ENCODE measurements around the gene RELT.

The RELT gene

GRCh38 chr11:73376803-73377629 lies 817 bp downstream of the RELT start:
- peak; percentile 87 for DNase-seq (ENCODE audit: low spot score)

- DNase-seq (ENCODE audit: low spot score) = no peak
These were observed 3.1 kb downstream of the RELT start for GRCh38 chr11:73379189-73379880.

- no peak for DNase-seq (ENCODE audit: low spot score)
These were observed 4.1 kb downstream of the RELT start for GRCh38 chr11:73380331-73380730.

DNA sequence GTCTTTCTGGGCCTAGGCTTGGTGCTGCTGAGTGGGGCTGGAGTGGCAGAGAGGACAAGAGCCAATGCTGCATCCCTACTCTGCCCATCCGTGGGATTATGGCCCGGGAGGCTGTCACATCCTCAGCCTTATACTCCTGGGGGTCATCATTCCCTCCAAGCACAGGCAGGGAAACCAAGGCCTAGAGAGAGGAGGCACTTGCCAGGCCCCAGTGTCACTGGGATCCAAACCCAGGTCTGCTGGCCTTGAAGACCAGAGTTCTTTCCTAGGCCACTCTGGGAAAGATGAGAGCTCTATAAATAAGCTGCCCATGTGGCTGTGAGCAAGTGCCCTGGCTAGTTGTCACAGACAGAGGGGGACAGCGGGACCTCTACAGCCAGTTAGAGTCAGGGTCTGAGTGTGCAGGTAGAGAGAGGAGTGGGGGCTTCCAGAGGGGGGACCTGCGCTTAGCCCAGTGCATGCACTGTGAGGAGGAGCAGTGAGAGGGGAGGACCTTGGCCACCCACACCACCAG lies 4.8 kb downstream of the RELT start:
- DNase-seq (ENCODE audit: low spot score) = no peak

GRCh38 chr11:73381589-73381988 lies 5.4 kb downstream of the RELT start:
- DNase-seq (ENCODE audit: low spot score) = no peak

DNA sequence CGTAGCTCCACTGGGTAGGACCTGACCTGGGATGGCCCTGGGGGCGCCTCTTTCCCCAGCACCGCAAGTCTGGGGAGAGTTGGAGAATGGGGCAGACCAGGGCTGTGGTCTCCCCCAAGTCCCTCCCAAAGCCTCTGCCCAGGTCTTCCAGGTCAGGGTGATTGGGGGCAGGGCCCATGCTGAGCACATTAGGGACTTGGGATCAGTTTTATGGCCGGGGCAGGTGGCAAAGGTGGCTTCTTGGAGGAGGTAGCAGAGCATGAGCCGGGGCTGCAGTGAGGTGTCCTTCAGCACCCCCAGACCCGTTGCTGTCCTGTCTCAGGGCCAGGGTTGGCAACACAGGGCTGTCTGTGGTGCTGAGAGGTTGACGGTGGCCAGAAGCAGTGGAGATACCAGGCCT lies 6.0 kb downstream of the RELT start:
- DNase-seq (ENCODE audit: low spot score) = no peak

GRCh38 chr11:73382747-73383146 lies 6.5 kb downstream of the RELT start:
- no peak for DNase-seq (ENCODE audit: low spot score)

DNA sequence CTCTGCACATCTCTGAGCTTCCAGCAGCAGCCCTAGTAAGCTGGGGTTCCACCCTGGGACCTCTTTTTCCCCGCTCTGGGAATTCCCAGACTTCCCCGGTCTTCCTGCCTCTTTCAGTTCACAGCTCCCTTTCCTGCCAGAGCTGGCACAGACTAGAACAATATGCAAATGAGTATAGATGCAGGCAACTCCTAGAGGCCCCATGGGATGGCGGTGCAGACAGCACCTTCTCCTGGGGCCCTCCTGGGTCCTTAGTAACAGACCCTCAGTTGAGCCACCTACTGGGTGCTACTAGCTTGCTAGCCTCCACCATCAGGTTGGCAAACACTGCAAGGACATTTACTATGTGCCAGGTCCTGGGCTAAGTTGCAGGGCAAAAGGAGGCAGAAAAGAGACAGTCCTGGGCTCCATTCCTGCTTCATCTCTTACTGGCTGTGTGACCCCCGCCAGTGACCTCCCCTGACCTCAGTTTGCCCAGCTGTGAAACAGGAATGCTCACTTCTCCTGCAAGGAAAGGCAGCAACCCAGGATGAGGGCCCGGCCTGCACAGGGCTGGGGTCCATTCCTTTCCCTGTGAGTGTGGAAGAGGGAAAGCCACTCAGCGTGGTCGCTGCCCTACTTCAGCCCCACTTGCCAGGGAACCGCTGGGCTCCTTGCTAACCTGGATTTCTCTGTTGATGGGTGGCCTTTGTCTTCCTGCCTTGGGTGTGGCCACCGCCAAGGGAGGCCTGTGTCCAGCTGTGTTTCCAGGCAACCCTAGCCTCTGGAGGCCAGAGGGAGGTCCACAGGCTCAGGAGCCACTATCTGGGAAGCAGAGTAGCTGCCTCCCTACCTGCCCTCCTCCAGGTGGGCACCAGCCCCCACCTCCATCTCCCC lies 7.3 kb downstream of the RELT start:
- peak; percentile 44 for DNase-seq (ENCODE audit: low spot score)

DNA sequence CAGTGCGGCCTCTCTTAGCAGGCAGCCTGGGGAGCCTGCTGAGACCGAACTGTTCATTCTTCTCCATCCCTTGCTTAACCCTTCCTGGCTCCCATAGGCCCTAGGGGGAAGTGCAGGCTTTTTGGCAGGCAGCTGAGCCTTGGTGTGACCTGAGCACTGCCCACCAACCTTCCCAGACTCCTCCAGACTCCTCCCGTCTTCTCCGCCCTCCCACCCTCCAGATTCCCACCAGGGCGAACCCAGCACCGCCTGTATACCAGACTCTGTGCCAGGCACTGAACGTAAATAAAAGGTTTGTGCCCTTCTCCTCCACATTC lies 7.9 kb downstream of the RELT start:
- no peak for DNase-seq (ENCODE audit: low spot score)

GRCh38 chr11:73384531-73384871 lies 8.3 kb downstream of the RELT start:
- no peak for DNase-seq (ENCODE audit: low spot score)

DNA sequence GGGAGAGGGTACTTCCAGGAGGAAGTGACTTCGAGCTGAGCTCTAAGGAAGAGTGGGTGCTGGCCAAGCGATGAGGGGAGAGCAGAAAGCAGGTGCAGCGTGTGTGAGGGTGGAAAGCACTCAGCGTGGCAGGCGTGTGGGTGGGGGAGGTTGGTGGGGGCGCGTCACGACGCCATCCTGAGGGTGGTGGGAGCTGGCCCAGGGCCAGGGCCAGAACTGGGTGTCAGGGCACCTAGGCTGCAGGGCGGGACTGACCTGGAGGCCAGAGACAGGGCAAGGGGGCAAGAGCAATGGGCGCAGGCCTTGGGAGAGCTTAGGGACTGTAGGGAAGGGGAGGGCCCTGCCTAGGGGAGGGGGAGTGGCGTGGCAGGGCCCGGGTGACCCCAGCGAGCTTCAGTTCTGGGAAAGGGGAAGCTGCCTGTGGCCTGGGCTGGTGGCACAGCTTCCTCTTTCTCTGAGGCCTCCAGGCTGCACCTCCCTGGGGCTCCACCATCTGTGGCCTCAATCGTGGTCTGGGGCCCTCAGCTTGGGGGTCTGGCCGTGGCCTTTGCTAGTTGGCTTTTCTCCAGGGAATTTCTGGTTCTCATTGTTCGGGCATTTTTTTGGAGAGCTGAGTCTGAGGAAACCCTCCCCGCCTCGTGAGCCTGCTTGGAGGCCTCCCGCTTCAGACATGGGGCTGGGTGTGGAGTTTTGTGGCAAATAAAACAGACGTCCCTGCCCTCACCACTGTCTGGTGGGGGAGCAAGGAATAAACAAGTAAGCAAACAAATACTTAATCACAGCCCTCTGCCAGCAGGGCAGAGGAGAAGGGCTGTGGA lies 8.9 kb downstream of the RELT start:
- DNase-seq (ENCODE audit: low spot score) = no peak

GRCh38 chr11:73386016-73386415 lies 9.8 kb downstream of the RELT start:
- no peak for DNase-seq (ENCODE audit: low spot score)

- no peak for DNase-seq (ENCODE audit: low spot score)
These were observed 10.3 kb downstream of the RELT start for GRCh38 chr11:73386546-73386945.

DNA sequence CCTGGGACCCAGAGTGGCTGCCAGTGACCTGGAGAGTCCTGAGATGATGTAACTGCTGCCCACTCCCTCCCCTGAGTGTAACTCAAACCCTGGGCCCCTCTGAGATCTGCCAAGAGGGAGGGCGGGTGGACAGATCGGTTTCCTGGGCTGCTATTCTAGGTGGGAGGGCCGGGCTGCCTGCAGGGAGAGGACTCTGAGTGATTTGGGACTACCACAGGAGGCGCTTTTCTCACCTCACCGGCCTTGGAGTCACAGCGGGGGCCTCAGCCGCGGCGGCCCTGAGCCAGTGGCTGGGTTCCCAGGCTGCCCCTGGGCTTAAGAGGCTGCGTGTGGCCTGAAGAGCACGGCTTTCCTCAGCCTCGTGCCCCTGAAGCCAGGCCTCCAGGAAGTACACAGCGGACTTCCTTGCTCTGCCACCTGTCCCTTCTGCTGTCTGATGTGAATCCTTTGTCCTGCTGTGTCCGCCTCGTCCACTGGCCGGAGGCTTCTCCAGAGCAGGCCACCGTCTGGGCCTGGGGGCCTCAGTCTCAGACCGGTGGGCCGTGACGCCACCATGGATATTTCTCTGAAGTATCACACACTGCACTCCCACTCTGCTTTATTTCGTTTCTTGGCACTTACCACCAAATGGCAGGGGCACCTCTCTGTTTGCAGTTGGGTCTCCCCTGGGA lies 11.5 kb downstream of the RELT start:
- DNase-seq (ENCODE audit: low spot score) = no peak

DNA sequence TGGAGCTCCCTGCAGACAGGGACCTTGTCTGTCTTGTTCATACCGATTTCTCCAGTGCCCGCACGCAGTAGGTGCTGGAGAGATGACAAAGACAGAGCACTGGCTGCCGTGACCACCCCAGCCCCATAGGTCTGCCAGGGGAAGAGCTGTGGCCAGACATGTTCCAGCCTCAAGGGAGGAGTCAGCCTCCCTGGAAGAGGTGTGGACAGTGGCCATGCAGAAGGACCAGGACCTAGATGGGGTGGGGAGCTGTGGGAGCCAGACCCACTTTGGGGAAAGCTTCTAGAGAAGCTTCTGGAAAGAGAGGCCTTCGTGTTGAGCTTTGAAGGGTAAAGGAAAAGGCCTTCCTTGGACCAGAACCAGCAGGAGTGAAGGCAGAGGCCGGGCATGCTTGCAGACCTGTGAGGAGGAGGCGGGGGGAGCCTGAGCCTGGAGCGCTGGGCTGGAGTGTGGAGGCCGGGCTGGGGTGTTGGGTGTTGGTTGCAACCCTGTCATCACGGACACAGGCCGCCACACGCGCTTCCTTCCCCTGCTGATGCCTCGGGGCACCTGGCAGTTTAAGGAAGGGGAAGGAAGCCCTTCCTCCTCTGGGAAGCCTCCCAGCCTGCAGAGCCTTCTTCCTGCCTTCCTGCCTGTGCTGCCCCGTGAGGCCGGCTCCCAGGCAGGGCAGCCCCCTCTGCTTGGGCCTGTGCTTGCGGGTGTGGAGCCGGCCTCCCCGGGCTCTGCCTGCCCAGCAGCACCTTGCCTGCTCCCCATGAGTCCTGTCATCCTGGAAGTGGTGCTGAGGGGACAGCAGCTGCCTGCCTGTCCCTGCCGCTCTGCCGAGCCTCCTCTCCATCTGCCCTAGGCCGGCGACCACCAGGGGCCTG lies 12.3 kb downstream of the RELT start:
- DNase-seq (ENCODE audit: low spot score) = no peak

- no peak for DNase-seq (ENCODE audit: low spot score)
These were observed 12.9 kb downstream of the RELT start for GRCh38 chr11:73389134-73389525.

GRCh38 chr11:73389916-73390315 lies 13.7 kb downstream of the RELT start:
- DNase-seq (ENCODE audit: low spot score) = no peak

- DNase-seq (ENCODE audit: low spot score) = no peak
These were observed 14.7 kb downstream of the RELT start for GRCh38 chr11:73390601-73391565.

- DNase-seq (ENCODE audit: low spot score) = no peak
These were observed 15.5 kb downstream of the RELT start for GRCh38 chr11:73391665-73392064.
